Ectodermal cell (in vitro differentiated cells): ENCODE measurements around the gene ARHGEF3.

Source experiments
- H3K27ac ChIP-seq: 2 replicates; pipeline ENCODE4 v1.7.0; 2013; ENCODE audit warnings: mild to moderate bottlenecking, low read depth, low read length; ENCODE audit not compliant: insufficient read depth, poor library complexity, severe bottlenecking
- H3K27me3 ChIP-seq: 2 replicates; pipeline ENCODE4 v1.7.0; 2013; ENCODE audit warnings: mild to moderate bottlenecking, low read length; ENCODE audit not compliant: insufficient read depth, control insufficient read depth, poor library complexity, severe bottlenecking
- H3K36me3 ChIP-seq: one replicate; pipeline ENCODE4 v1.7.0; 2013; ENCODE audit warnings: low read length; ENCODE audit not compliant: control insufficient read depth, insufficient read depth
- H3K4me1 ChIP-seq: one replicate; pipeline ENCODE4 v1.7.0; 2013; ENCODE audit warnings: low read length; ENCODE audit not compliant: control insufficient read depth, insufficient read depth
- H3K4me3 ChIP-seq: 2 replicates; pipeline ENCODE4 v1.7.0; 2013; ENCODE audit warnings: low read depth, low read length, control low read depth; ENCODE audit not compliant: insufficient read depth
- H3K9me3 ChIP-seq: 2 replicates; pipeline ENCODE4 v1.7.0; 2013; ENCODE audit warnings: mild to moderate bottlenecking, low read length, moderate library complexity; ENCODE audit not compliant: control insufficient read depth
- WGBS, 2 experiments: methylation state at CpG; one replicate each; pipeline ENCODE4 v1.1.7; 2013; ENCODE audit warnings: missing lambda C conversion rate in 2 of 2; 5-methylcytosine and 5-hydroxymethylcytosine counted together

Gene ARHGEF3

GRCh38 chr3:56822501-56822900 is 20.8 kb upstream of the ARHGEF3 start:
- Histone ChIP-seq H3K4me3 (no peak overlapping the region), H3K27me3 (no peaks in the 10 kb centered on the region), H3K4me1 (no peaks in the 10 kb centered on the region), H3K9me3 (no peaks in the 10 kb centered on the region), H3K27ac (no peak overlapping the region), H3K36me3 (no peaks in the 10 kb centered on the region)
- 90 to 92% methylated on average over 7 of the region's 7 CpGs for WGBS, 2 experiments

- no peaks in the 10 kb centered on the region for H3K4me1 ChIP-seq
- no peaks in the 10 kb centered on the region for H3K36me3 ChIP-seq
- no peak overlapping the region for H3K4me3 ChIP-seq
- 85 to 91% methylated on average over 2 of the region's 2 CpGs for WGBS, 2 experiments
- H3K9me3 ChIP-seq, result no peaks in the 10 kb centered on the region
- no peaks in the 10 kb centered on the region for H3K27me3 ChIP-seq
- no peak overlapping the region for H3K27ac ChIP-seq
Observed at GRCh38 chr3:56819016-56819809, 17.5 kb upstream of the ARHGEF3 start.

DNA sequence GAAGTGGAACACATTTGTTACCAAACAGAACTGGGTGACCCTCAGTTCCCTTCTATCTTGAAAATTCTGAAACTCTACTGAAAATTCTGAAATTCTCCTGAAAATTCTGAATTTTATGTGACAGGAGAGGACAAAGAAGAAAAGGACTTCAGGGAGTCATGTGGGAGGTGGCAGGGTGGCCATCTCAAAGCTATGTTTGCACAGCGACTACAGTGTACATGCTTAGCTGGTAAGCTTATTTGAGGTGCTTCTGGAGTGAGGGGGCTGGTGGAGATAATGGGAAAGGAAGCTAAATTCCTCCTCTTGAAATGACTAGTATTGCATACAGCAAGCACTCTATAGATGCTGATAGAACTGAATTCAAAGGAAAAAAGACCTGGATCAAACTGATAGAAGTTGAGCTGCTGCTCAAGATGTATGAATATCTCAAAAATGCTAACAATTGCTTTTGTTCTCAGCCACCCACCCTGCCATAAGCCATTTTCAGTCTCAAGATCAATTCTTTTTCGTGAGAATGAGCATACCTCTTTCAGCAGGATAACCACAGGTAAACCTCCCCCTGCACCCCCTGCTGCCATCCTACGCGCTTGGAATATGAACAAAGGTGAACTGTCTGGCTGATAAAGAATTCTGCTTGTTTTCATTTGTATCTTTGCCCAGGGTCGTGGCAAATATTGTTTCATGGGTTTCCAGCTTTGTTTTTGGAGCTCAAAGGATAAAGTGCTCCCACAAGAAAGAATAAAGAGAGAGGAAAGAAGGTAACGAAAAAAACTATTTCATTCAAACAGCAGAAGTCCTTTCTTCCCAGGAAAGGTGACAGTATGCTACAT is 16.6 kb upstream of the ARHGEF3 start:
- H3K27ac ChIP-seq, result no peak overlapping the region

GRCh38 chr3:56817646-56818045 is 15.9 kb upstream of the ARHGEF3 start:
- Histone ChIP-seq H3K27ac (no peak overlapping the region), H3K4me3 (no peak overlapping the region), H3K9me3 (no peaks in the 10 kb centered on the region), H3K27me3 (no peaks in the 10 kb centered on the region), H3K36me3 (no peaks in the 10 kb centered on the region), H3K4me1 (no peaks in the 10 kb centered on the region)
- 91 to 93% methylated on average over 4 of the region's 4 CpGs for WGBS, 2 experiments

More for the DNA sequence above, 16.6 kb upstream of the ARHGEF3 start:
- no peaks in the 10 kb centered on the region for H3K36me3 ChIP-seq
- no peaks in the 10 kb centered on the region for H3K4me1 ChIP-seq
- H3K4me3 ChIP-seq, result no peak overlapping the region
- no peaks in the 10 kb centered on the region for H3K27me3 ChIP-seq
- H3K9me3 ChIP-seq, result no peaks in the 10 kb centered on the region
- 78 to 88% methylated on average over 6 of the region's 6 CpGs for WGBS, 2 experiments

- Histone ChIP-seq H3K27ac (no peak overlapping the region), H3K27me3 (no peaks in the 10 kb centered on the region), H3K4me1 (no peaks in the 10 kb centered on the region), H3K36me3 (no peaks in the 10 kb centered on the region), H3K4me3 (no peak overlapping the region), H3K9me3 (no peaks in the 10 kb centered on the region)
Observed at GRCh38 chr3:56816061-56816460, 14.3 kb upstream of the ARHGEF3 start.

- H3K36me3 ChIP-seq, result no peaks in the 10 kb centered on the region
- WGBS, 2 experiments, result 81 to 92% methylated on average over 1 of the region's 1 CpG
- no peaks in the 10 kb centered on the region for H3K27me3 ChIP-seq
- no peaks in the 10 kb centered on the region for H3K4me1 ChIP-seq
- H3K4me3 ChIP-seq, result no peak overlapping the region
- no peak overlapping the region for H3K27ac ChIP-seq
- no peaks in the 10 kb centered on the region for H3K9me3 ChIP-seq
Observed at GRCh38 chr3:56815589-56815988, 13.8 kb upstream of the ARHGEF3 start.

DNA sequence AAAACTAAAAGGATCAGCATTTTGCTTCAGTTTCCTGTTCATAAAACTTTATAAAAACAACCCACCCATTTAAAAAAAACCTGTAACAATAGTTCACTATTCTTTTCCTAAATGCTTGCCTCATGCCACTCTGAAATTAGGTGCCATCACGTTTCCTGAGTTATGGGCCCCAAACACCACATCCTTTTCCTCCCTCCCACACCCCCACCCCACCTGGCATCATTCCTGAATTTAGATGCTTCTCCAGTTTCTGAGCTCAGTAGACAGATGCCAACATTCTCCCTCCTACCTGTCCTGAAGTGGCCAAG is 11.9 kb upstream of the ARHGEF3 start:
- no peak overlapping the region for H3K27ac ChIP-seq
- no peaks in the 10 kb centered on the region for H3K9me3 ChIP-seq
- no peaks in the 10 kb centered on the region for H3K27me3 ChIP-seq
- WGBS, 2 experiments, result 44 to 47% methylated on average over 1 of the region's 1 CpG
- no peaks in the 10 kb centered on the region for H3K36me3 ChIP-seq
- no peak overlapping the region for H3K4me3 ChIP-seq
- no peaks in the 10 kb centered on the region for H3K4me1 ChIP-seq

- Histone ChIP-seq H3K4me1 (no peaks in the 10 kb centered on the region), H3K36me3 (no peaks in the 10 kb centered on the region), H3K9me3 (no peaks in the 10 kb centered on the region), H3K27me3 (no peaks in the 10 kb centered on the region), H3K27ac (no peak overlapping the region), H3K4me3 (no peak overlapping the region)
- WGBS, 2 experiments, result 75 to 95% methylated on average over 2 of the region's 2 CpGs
Observed at GRCh38 chr3:56812754-56813652, 11.3 kb upstream of the ARHGEF3 start.

- Histone ChIP-seq H3K36me3 (no peaks in the 10 kb centered on the region), H3K9me3 (no peaks in the 10 kb centered on the region), H3K4me1 (no peaks in the 10 kb centered on the region), H3K27ac (no peak overlapping the region), H3K27me3 (no peaks in the 10 kb centered on the region), H3K4me3 (no peak overlapping the region)
- WGBS, 2 experiments, result 94 to 95% methylated on average over 5 of the region's 5 CpGs
Observed at GRCh38 chr3:56811546-56812202, 9.9 kb upstream of the ARHGEF3 start.
